IMR-90 (cell line): ENCODE measurements around the gene G3BP1. TPM values are rescaled to one million over a fixed set of nuclear protein-coding genes. Genes with fewer than 3 reads are reported as not detected.

Experiments used
- ATAC-seq: fragments of 200-7000 bp; cut with Tn5 transposase; 2 replicates; pipeline ENCODE4 v1.9.1; 2020; ENCODE audit warnings: low read depth, mild to moderate bottlenecking, moderate library complexity
- BruUV-seq: library from RNA; stranded (reverse); fragments of 400-500 nt; replicated peaks from 2 replicates; lab custom pipeline; 2021; lab: Mats Ljungman, UMichigan
- CTCF ChIA-PET: fragments of 300-600 bp; formaldehyde crosslinking; extraction: SDS; loops from one replicate; lab custom pipeline; 2021; ENCODE audit warnings: antibody characterized with exemption; lab: Yijun Ruan, JAX
- POLR2A ChIA-PET: fragments of 300-600 bp; sonication (Branson Sonifier 250); formaldehyde crosslinking; loops from one replicate; lab custom pipeline; 2022; ENCODE audit warnings: antibody characterized with exemption; ENCODE audit not compliant: unreplicated experiment; lab: Charles Lee
- DNase-seq: peaks from one replicate; pipeline ENCODE4 v3.0.0; 2013
- H2AFZ ChIP-seq: replicated peaks from 2 replicates; pipeline ENCODE3; 2013; ENCODE audit warnings: low read length, mild to moderate bottlenecking; ENCODE audit not compliant: poor library complexity
- H2AK5ac ChIP-seq: 2 replicates; pipeline ENCODE4 v1.6.1; 2013; ENCODE audit warnings: low read depth, low read length, inconsistent platforms
- H2AK9ac ChIP-seq: replicated peaks from 2 replicates; pipeline ENCODE3; 2013; ENCODE audit warnings: mild to moderate bottlenecking, low read depth, low read length, moderate library complexity; ENCODE audit not compliant: poor library complexity
- H2BK120ac ChIP-seq: 2 replicates; pipeline ENCODE4 v1.6.1; 2013; ENCODE audit warnings: low read depth, low read length, inconsistent platforms
- H2BK15ac ChIP-seq: 3 replicates; pipeline ENCODE4 v1.6.1; 2013; ENCODE audit warnings: low read depth, low read length, inconsistent platforms
- H2BK20ac ChIP-seq: 2 replicates; pipeline ENCODE4 v1.6.1; 2013; ENCODE audit warnings: low read depth, mild to moderate bottlenecking, inconsistent platforms, low read length, moderate library complexity
- H2BK5ac ChIP-seq: 2 replicates; pipeline ENCODE4 v1.6.1; 2013; ENCODE audit warnings: mild to moderate bottlenecking, low read depth, low read length, inconsistent platforms; ENCODE audit not compliant: poor library complexity, severe bottlenecking
- H3K14ac ChIP-seq: replicated peaks from 2 replicates; pipeline ENCODE4 v1.6.1; 2013; ENCODE audit warnings: low read depth, low read length, inconsistent platforms
- H3K18ac ChIP-seq: 2 replicates; pipeline ENCODE4 v1.6.1; 2013; ENCODE audit warnings: low read depth, low read length, control low read depth
- H3K23ac ChIP-seq: 2 replicates; pipeline ENCODE4 v1.6.1; 2013; ENCODE audit warnings: low read depth, low read length, inconsistent platforms
- H3K27ac ChIP-seq: 2 replicates; pipeline ENCODE4 v1.5.1; 2013; ENCODE audit warnings: mild to moderate bottlenecking, control low read depth, low read length; ENCODE audit not compliant: insufficient read depth
- H3K27me3 ChIP-seq: 2 replicates; pipeline ENCODE4 v1.6.1; 2013; ENCODE audit warnings: low read length; ENCODE audit not compliant: control insufficient read depth, insufficient read depth
- H3K36me3 ChIP-seq: 2 replicates; pipeline ENCODE4 v1.6.1; 2013; ENCODE audit warnings: low read length, mixed read lengths; ENCODE audit not compliant: control insufficient read depth, insufficient read depth
- H3K4ac ChIP-seq: 2 replicates; pipeline ENCODE4 v1.6.1; 2013; ENCODE audit warnings: low read depth, low read length, inconsistent platforms
- H3K4me1 ChIP-seq: 2 replicates; pipeline ENCODE4 v1.6.1; 2013; ENCODE audit warnings: low read length, mixed read lengths; ENCODE audit not compliant: control insufficient read depth, insufficient read depth
- H3K4me2 ChIP-seq: 2 replicates; pipeline ENCODE4 v1.6.1; 2013; ENCODE audit warnings: low read depth, mild to moderate bottlenecking, control low read depth, low read length, moderate library complexity
- H3K4me3 ChIP-seq: 2 replicates; pipeline ENCODE4 v1.5.1; 2013; ENCODE audit warnings: low read depth, mild to moderate bottlenecking, control low read depth, low read length, moderate library complexity; ENCODE audit not compliant: insufficient read depth
- H3K56ac ChIP-seq: 2 replicates; pipeline ENCODE4 v1.6.1; 2013; ENCODE audit warnings: low read length, inconsistent platforms; ENCODE audit not compliant: insufficient read depth; ENCODE audit errors: extremely low read depth
- H3K79me1 ChIP-seq, 2 experiments: 2 replicates each; pipeline ENCODE4 v1.6.1; 2013; ENCODE audit warnings: low read length in 2 of 2, inconsistent platforms in 1 of 2, low read depth in 1 of 2
- H3K9ac ChIP-seq: 2 replicates; pipeline ENCODE4 v1.6.1; 2013; ENCODE audit warnings: low read depth, low read length, control low read depth
- H3K9me1 ChIP-seq: 2 replicates; pipeline ENCODE4 v1.6.1; 2013; ENCODE audit warnings: low read length, inconsistent platforms; ENCODE audit not compliant: insufficient read depth
- H3K9me3 ChIP-seq: 2 replicates; pipeline ENCODE4 v1.6.1; 2013; ENCODE audit warnings: low read length; ENCODE audit not compliant: control insufficient read depth, insufficient read depth
- H4K20me1 ChIP-seq: 2 replicates; pipeline ENCODE4 v1.6.1; 2013; ENCODE audit warnings: low read length, inconsistent platforms; ENCODE audit not compliant: insufficient read depth
- H4K5ac ChIP-seq: 2 replicates; pipeline ENCODE4 v1.6.1; 2013; ENCODE audit warnings: mild to moderate bottlenecking, low read depth, low read length, control low read depth
- H4K8ac ChIP-seq, 2 experiments: 2 replicates each; pipeline ENCODE4 v1.6.1; 2013; ENCODE audit warnings: low read depth in 2 of 2, low read length in 2 of 2, control low read depth in 1 of 2, inconsistent platforms in 1 of 2
- H4K91ac ChIP-seq: 2 replicates; pipeline ENCODE4 v1.6.1; 2013; ENCODE audit warnings: low read depth, low read length, inconsistent platforms; ENCODE audit not compliant: insufficient read depth
- CTCF ChIP-seq: conservative IDR thresholded peaks from 2 replicates; pipeline ENCODE4 v1.5.1; 2012; ENCODE audit warnings: mild to moderate bottlenecking, low read depth, low read length, improper control_type of control experiment
- ELK1 ChIP-seq: fragments of 150-350 bp; IDR thresholded peaks from 2 replicates; pipeline ENCODE4 v1.6.1; 2016; ENCODE audit warnings: low read depth, mild to moderate bottlenecking, low read length, moderate library complexity, borderline replicate concordance
- WGBS, 2 experiments: methylation state at CpG; one replicate each; pipeline versions ENCODE4 v1.1.5 to v1.1.7; 2013; ENCODE audit warnings: missing lambda C conversion rate in 2 of 2; ENCODE audit not compliant: insufficient read length in 1 of 2; ENCODE audit errors: extremely low coverage in 2 of 2; 5-methylcytosine and 5-hydroxymethylcytosine counted together
- dilution Hi-C: fragments of 300-500 bp; cut with HindIII; formaldehyde crosslinking; loops from one replicate; pipeline ENCODE4 v1.14.3; 2018; ENCODE audit warnings: low sequenced_read_pairs; ENCODE audit not compliant: unreplicated experiment
- in situ Hi-C: fragments of 300-500 bp; cut with MboI; formaldehyde crosslinking; loops from 3 replicates; pipeline ENCODE4 v1.14.3; 2019; ENCODE audit warnings: low sequenced_read_pairs, inconsistent platforms, mixed read lengths
- intact Hi-C: fragments of 100-400 bp; cut with micrococcal nuclease; formaldehyde crosslinking; loops from 2 replicates; pipeline ENCODE4 v1.10.0; 2022
- polyA plus RNA-seq, 3 experiments: library from polyadenylated mRNA; depleted of rRNA; stranded (reverse); fragments of >200 nt; gene quantifications; 2 replicates each; pipeline ENCODE4 v1.2.3, GENCODE V29; 2012; ENCODE audit warnings: low replicate concordance in 1 of 3
- total RNA-seq: library from RNA; depleted of rRNA; stranded (reverse); fragments of >200 nt; gene quantifications from 2 replicates; pipeline ENCODE4 v1.2.3, GENCODE V29; 2012

The G3BP1 gene
- total and polyA plus RNA-seq, 2 of the 4 experiments (the other 2 are of a cell fraction), result 40.2 to 482 TPM

- TF ChIP-seq CTCF (peak; percentile 14; the same call in 1 of the 2 replicates), ELK1 (no peak)
- H3K4ac ChIP-seq, result peak overlapping the region; percentile 31; the same call in 1 of the 2 replicates
- H3K36me3 ChIP-seq, result peaks cover 12% of the 10 kb centered on the region
- H3K79me1 ChIP-seq, result peaks cover 7 to 38% of the 10 kb centered on the region in 2 experiments; a peak in 3 of 4 replicates
- dilution Hi-C loops, result no loop called here
- H2BK20ac ChIP-seq, result 0 out of 2 replicates have a peak overlapping the region, but pooled peaks have one; percentile 8
- no peak overlapping the region for H3K9ac ChIP-seq
- H3K18ac ChIP-seq, result no peak overlapping the region
- H2BK15ac ChIP-seq, result no peak overlapping the region
- no peaks in the 10 kb centered on the region for H3K27me3 ChIP-seq
- intact Hi-C loops, result loop anchor here (2.0 to 5.0 kb wide), 3 partner anchors 221 to 426 kb away; no protein-coding TSS in a partner anchor
- no peak overlapping the region for H3K14ac ChIP-seq
- H3K27ac ChIP-seq, result no peak overlapping the region
- in situ Hi-C loops, result loop anchor here (5.0 to 10.0 kb wide), 3 partner anchors 81 to 599 kb away; no protein-coding TSS in a partner anchor
- BruUV-seq, result no TSS peak
- H2BK120ac ChIP-seq, result peak overlapping the region; percentile 82
- no peak overlapping the region for H3K4me3 ChIP-seq
- POLR2A ChIA-PET, result interaction anchor here (0.8 kb wide), 1 partner anchor 61 kb away, joined by 4 read pairs; no protein-coding TSS in a partner anchor
- WGBS, 2 experiments, result no CpG with 5 or more reads among the region's 1 CpG
- no peak overlapping the region for H2AK9ac ChIP-seq
- H4K91ac ChIP-seq, result no peak overlapping the region
- ATAC-seq (no peak), DNase-seq (peak; percentile 38)
- H2AK5ac ChIP-seq, result no peak overlapping the region
- H2AFZ ChIP-seq, result no peak overlapping the region
- H3K56ac ChIP-seq, result no peak overlapping the region
- H4K8ac ChIP-seq, result 0 out of 4 replicates have a peak overlapping the region, but pooled peaks of 1 of the 2 experiments have one; percentile 16
- no peak overlapping the region for H3K4me2 ChIP-seq
- CTCF ChIA-PET, result interaction anchor here (0.6 to 0.9 kb wide), 3 partner anchors 26 to 91 kb away, joined by 3 to 5 read pairs (median 3); partner anchors contain the start of gene SPARC
- peak overlapping the region; percentile 14 for H2BK5ac ChIP-seq
- peaks cover 15% of the 10 kb centered on the region for H3K9me1 ChIP-seq
- H3K23ac ChIP-seq, result no peak overlapping the region
- H4K5ac ChIP-seq, result no peak overlapping the region; the same call in 1 of the 2 replicates
- H3K9me3 ChIP-seq, result no peaks in the 10 kb centered on the region
- 0 out of 2 replicates have a peak, but pooled peaks cover 4% of the 10 kb centered on the region for H4K20me1 ChIP-seq
- peaks cover 21% of the 10 kb centered on the region for H3K4me1 ChIP-seq
Observed at GRCh38 chr5:151743530-151743929, 28.2 kb upstream of the G3BP1 start.
